ENCODE results near the gene KCNH5.

Gene KCNH5

GRCh38 chr14:62674563-62675237, 370.6 kb downstream of the KCNH5 start:
- H3K4me3 ChIP-seq (ENCODE audit: low read length): no peak overlapping the region
- no peak for TF ChIP-seq CTCF (conservative IDR thresholded peaks at IDR 0.05; ENCODE audit: low read depth, low read length)
- no peak for DNase-seq (ENCODE audit: low read depth)

- no peak for TF ChIP-seq CTCF (conservative IDR thresholded peaks at IDR 0.05; ENCODE audit: low read depth, low read length)
- DNase-seq (ENCODE audit: low read depth): no peak
- H3K4me3 ChIP-seq (ENCODE audit: low read length): no peak overlapping the region
These were observed 372.1 kb downstream of the KCNH5 start for GRCh38 chr14:62673014-62673755.

DNA sequence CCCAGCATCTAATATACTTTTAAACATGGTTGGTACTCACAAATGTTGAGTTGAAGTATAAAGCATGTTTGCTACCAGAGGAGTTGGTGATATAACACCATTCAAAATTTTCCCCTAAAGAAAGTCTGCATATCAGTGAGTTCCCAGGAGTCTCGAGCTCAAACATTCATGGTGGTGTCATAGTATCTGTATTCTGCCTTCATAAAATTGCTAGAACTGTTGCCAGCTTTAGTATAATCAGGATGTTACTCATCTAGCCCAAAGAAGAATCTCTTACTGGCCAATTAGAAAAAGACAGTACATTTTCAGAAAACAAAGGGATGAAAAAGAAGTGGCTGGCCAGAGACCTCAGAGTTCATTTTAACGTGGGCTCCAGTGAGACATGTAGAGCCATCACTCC, 374.7 kb downstream of the KCNH5 start:
- no peak overlapping the region for H3K4me3 ChIP-seq (ENCODE audit: low read length)
- TF ChIP-seq CTCF (conservative IDR thresholded peaks at IDR 0.05; ENCODE audit: low read depth, low read length): no peak
- DNase-seq (ENCODE audit: low read depth): no peak

- peak; percentile 25 for TF ChIP-seq CTCF (conservative IDR thresholded peaks at IDR 0.05; ENCODE audit: low read depth, low read length)
- DNase-seq (ENCODE audit: low read depth): no peak
- H3K4me3 ChIP-seq (ENCODE audit: low read length): no peak overlapping the region
These were observed 377.8 kb downstream of the KCNH5 start for GRCh38 chr14:62667421-62667914.

DNA sequence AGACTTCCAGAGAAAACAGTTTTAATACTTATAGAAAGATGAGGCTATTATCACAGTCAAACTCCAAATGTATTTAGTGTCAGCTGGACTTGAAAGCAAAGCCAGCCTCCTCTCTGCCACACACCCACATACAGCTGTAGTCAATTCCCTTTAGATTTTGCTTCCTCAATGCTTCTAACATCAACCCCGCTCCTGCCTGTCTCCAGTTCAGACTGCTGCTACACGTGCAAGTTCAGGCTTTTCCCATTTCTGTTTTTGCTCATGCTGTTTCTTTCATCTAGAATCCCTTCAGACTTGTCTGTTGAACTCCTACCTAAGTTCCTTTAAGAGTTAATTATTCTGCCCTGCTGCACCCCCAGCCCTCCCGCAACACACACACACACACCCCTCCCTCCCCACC, 380.0 kb downstream of the KCNH5 start:
- no peak for DNase-seq (ENCODE audit: low read depth)
- no peak for TF ChIP-seq CTCF (conservative IDR thresholded peaks at IDR 0.05; ENCODE audit: low read depth, low read length)
- no peak overlapping the region for H3K4me3 ChIP-seq (ENCODE audit: low read length)

- H3K4me3 ChIP-seq (ENCODE audit: low read length): no peak overlapping the region
- no peak for TF ChIP-seq CTCF (conservative IDR thresholded peaks at IDR 0.05; ENCODE audit: low read depth, low read length)
- DNase-seq (ENCODE audit: low read depth): no peak
These were observed 381.8 kb downstream of the KCNH5 start for GRCh38 chr14:62663456-62663821.
